GM12864 (cell line): Measurements from ENCODE around the gene ACTR1B.
"Not testable (repeated sequence)": the region's sequence is repeated elsewhere in the genome, so short reads cannot be mapped to it uniquely, and the experiment has no call there.

ENCODE experiments used
- DNase-seq: peaks from one replicate; pipeline ENCODE4 v3.0.0-alpha.2; 2011; ENCODE audit warnings: low read depth
- H3K4me3 ChIP-seq: 2 replicates; pipeline ENCODE4 v1.5.1; 2011; ENCODE audit warnings: mild to moderate bottlenecking, low read depth, low read length, control low read depth
- TF ChIP-seq, protein P1 (sequence below): IDR thresholded peaks from 2 replicates; pipeline ENCODE4 v1.5.1; 2011; ENCODE audit warnings: low read depth, mild to moderate bottlenecking, moderate library complexity, low read length, control low read depth, inconsistent platforms; ENCODE audit errors: missing control alignments

The ACTR1B gene

DNA sequence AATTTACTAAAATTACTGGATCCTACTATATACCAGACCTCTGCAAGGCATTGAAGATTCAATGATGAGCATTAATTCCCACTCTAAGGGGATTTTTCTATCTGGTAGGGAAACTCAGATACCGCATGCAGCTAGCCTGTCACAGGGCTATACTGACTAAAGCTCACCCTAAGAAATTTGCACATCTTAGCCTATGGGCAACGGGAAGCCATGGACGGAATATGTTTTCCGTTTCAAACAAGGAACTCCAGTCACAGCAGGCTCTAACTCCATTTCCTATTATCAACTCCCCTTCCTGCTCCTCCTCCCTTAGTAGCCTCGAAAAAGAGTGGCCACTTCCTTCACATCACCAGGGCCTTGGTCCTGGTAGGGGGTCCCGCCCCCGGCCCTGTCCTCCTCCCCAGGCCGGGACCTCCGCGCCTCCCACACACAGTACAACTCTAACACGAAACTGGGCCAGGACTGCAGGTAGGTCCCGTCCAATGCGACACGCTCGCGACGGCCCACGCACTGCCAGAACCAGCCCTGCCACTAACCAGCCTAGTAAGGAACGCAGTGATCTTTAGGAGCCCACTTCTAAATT is 18.6 kb downstream of the ACTR1B start:
- peak; percentile 19 for DNase-seq
- peak overlapping the region; percentile 93 for H3K4me3 ChIP-seq
- TF ChIP-seq, protein P1, sequence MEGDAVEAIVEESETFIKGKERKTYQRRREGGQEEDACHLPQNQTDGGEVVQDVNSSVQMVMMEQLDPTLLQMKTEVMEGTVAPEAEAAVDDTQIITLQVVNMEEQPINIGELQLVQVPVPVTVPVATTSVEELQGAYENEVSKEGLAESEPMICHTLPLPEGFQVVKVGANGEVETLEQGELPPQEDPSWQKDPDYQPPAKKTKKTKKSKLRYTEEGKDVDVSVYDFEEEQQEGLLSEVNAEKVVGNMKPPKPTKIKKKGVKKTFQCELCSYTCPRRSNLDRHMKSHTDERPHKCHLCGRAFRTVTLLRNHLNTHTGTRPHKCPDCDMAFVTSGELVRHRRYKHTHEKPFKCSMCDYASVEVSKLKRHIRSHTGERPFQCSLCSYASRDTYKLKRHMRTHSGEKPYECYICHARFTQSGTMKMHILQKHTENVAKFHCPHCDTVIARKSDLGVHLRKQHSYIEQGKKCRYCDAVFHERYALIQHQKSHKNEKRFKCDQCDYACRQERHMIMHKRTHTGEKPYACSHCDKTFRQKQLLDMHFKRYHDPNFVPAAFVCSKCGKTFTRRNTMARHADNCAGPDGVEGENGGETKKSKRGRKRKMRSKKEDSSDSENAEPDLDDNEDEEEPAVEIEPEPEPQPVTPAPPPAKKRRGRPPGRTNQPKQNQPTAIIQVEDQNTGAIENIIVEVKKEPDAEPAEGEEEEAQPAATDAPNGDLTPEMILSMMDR, result no peak

DNA sequence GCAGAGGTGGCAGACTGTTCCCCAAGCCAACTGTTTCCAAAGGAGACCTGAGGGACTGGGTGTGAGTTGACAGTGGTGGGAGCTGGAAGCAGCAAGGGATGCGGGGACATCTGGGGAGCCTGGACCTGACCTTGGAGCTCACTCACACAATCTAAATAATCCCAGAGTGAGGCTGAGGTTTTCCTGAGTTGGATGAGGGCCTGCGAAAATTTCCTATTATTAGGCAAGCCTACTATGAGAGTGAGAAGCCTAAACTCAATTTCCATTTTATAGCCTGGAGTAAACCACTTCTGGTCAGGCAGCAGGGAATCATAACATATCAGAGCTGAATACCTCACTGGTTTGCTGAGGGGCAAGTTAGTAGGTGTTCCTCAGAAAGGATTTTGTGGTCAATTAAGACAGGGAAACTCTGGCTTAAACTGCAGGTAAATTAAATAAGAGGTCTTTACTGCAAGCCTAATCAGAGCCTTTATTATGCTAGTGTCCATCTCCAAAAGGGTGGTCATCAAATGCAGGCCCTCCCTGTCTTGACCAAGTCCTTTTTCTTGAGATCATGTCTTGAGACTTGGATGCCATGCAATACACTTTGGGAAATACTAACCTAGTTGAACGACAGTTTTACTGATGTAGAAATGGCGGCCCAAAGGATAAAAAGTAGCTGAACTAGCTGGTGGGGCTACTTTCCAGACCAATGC is 19.7 kb downstream of the ACTR1B start:
- H3K4me3 ChIP-seq, result no peak overlapping the region
- TF ChIP-seq, protein P1, result no peak
- no peak for DNase-seq

DNA sequence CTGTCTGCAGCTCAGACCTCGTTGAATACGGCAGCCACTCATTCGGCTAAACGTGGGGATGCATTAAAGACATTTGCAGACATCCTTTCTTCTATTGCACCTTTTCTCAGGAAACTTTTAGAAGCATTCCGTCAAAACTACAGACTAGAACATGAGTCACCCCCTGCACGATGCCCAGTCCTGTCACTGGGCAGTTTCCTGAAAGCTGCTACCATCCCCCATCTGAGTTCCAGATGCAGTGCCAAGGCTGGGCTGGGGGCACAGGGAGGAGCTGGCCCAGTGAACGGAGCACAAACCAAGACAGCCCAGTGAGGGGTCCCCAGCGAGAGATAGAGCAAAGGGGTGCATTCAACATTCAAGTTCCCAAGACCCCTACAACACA is 37.8 kb downstream of the ACTR1B start:
- DNase-seq, H3K4me3 ChIP-seq: not testable (repeated sequence)

DNA sequence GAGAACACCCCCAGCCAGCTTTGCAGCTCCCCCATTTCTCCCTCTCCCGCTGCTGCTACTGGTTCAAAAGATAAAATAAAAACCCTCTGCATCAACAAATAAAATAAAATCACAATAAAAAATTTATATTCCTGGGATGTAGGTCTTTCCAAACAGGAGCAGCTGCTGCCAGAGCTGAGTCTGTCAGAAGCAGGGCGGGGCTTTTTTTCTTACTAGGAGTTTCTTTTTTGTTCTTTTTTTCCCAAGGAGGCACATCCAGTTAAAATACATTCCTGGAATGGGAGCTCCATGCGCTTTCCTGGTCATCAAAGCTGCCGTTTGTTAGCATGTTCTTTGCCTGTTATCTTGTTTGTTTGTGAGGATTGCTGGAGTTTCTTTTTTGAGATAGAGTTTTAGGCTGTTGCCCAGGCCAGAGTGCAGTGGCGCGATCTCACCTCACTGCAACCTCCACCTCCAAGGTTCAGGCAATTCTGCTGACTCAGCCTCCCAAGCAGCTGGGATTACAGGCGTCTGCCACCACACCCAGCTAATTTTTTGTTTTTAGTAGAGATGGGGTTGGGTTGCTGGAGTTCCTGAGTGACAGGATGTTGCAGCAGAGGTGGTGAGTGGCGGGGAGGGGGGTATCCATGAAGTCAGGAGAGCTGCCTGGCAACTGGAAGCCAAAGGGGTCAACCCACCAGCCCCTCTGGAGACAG is 38.3 kb downstream of the ACTR1B start:
- not testable (repeated sequence) for DNase-seq

DNA sequence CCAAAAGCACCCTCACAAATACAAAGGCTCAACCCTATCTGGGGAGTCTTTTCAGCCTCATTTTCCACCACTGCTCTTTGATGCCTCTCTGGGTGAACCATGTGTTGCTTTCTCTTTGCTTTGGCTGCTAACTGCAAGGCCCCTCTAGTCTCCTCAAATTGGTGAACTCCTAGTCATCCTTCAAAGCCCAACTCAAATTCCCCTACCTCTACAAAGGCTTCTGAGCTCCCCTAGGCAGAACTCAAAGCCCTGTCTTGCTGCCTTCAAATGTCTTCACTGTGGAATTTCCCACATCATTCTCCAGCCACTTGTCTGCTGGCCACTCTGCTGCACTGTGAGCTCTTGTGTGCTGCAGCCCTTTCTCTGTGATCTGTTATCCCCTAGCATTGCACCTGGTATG is 40.9 kb downstream of the ACTR1B start:
- H3K4me3 ChIP-seq, DNase-seq: not testable (repeated sequence)

More for the DNA sequence above, 38.3 kb downstream of the ACTR1B start:
- not testable (repeated sequence) for H3K4me3 ChIP-seq

DNA sequence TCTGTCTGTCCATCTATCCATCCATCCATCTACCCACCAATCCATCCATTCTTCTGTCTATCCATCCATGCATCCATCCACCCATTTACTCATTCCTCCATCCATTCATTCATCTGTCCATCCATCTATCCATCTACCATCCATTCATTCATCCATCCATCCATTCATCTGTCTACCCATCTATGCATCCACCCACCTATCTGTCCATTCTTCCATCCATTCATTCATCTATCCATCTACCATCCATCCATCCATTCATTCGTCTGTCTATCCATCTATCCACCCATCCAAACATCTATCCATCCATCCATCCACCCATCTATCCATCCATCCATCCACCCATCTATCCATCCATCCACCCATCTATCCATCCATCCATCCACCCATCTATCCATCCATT is 43.4 kb downstream of the ACTR1B start:
- DNase-seq, H3K4me3 ChIP-seq: not testable (repeated sequence)

DNA sequence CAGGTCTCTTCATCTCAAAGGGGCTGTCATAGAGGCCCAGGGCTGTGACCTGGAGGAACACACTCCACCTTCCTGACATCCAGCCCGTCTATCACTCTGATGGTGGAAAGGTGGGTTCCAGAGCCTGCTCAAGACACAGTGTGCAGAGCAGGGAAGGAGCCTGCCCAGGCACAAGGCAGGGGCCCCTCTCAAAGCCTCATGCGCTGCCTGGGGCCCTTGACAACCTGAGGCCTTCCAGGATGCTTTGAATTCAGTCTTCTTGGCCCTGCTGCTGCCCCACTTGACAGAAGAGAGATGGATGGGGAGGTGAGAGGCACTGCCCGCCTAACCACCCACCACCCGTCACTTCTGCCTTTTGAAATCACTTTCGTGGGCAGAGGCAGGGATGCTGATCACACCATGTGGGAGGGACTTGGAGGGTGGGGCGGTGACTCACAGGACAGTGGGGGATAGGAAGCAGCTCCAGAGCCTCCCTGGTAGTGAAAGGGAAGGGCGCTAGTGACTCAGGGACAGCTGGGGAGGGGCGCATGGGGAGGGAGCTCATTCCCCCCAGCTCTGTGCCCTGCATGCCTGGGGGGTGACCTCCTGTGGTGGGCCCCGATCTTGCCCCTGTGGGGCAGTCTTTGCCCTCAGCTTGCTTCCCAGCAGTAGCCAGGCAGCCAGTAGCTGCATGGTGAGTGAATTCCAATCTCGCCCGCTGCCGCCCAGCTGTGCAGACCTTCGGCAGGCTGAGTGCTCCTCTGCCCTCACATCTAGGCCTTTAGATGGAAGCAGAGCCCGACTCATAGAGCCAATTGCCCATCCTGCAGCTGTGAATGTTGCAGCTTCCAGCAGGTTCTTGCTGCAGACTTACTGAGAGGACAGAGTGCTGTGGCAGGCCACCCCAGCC is 44.7 kb downstream of the ACTR1B start:
- not testable (repeated sequence) for H3K4me3 ChIP-seq, DNase-seq

DNA sequence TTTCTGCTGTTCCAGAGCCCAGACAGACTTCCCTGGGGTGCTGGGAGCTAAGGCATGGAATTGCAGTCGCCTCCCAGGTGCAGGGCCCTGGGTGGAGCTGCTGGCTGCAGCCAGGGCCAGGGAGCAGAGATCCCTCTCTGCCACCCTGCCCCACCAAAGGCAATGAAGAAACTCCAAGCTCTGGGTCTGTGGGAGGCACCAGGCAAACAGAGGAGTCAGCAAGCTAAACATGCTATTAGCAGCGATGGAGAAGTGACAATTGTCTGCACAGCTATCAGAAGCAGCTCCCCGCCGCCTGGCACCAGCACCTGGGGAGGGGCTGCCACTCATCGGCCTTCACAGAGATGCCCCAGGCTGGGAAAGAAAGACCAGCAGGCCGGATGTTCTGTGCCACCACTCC is 45.9 kb downstream of the ACTR1B start:
- no peak for DNase-seq
- H3K4me3 ChIP-seq, result no peak overlapping the region
- TF ChIP-seq, protein P1, result no peak

DNA sequence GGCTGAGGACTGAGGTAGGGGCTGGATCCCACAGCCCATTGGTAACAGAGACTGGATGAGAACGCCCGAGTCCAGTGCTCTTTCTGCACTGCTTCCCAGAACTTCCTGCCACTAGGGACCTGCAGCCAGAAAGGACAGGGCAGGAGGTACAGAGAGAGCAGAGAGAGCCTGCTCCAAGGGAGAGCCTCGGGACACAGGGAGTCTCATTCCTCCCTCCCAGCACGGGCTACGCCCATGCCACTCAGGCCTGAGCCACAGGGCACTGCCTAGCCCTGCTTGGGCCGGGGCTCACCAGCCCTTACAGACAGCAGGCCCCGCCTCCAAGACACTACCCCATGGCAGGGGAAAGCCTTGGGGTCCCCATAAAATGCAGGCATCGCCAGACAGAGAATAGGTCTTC is 48.1 kb downstream of the ACTR1B start:
- not testable (repeated sequence) for DNase-seq, H3K4me3 ChIP-seq

DNA sequence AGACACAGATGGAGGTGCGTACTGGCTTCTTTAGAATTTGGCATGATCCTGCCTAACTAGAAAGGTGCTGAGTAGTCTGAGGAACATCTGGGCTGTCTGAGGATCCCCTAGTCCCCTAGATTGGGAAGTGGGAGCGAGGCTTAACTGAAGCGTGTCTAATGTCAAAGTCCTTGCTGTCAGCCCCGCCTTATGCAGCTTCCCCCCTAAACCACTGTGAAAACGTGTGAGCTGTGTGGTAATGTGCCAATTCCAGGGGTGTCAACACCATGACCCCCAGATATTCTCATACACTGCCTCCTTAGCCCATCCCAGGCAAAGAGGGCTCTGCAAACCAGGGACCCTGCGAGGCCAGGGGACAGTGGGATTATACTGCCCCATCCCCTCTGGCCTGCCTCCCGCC is 51.9 kb downstream of the ACTR1B start:
- not testable (repeated sequence) for H3K4me3 ChIP-seq, DNase-seq

DNA sequence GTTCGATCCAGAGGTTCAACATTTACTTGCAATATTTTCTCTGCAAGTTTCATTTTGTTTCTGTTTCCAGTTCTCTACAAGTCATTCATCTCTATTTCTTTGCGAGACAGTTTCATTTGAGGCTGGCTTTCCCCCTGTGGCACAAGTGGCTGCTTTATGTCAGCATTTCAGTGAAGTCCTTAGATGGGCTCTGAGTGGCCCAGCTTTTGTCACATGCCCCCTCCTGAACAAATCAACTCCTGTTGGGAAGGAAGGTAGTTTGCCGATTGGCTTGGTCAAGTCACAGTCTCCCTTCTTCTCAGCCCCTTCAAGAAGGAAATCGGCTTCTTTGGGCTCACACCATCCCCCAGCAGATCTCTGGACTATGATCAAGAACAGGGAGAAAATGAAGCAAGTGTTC is 55.1 kb downstream of the ACTR1B start:
- not testable (repeated sequence) for H3K4me3 ChIP-seq, DNase-seq
